HG02970 (cell line): ENCODE results near the gene IFT43.

Experiments used
- ATAC-seq: cut with Tn5 transposase; IDR thresholded peaks from one replicate; pipeline ENCODE4 v1.9.1; 2021; ENCODE audit warnings: mild to moderate bottlenecking, moderate library complexity, moderate number of reproducible peaks; ENCODE audit not compliant: unreplicated experiment, low FRiP score

IFT43 gene

GRCh38 chr14:76067536-76067935 is 82.0 kb downstream of the IFT43 start:
- ATAC-seq: no peak

- no peak for ATAC-seq
These were observed 88.2 kb downstream of the IFT43 start for GRCh38 chr14:76073717-76074116.

- ATAC-seq: no peak
These were observed 91.8 kb downstream of the IFT43 start for GRCh38 chr14:76077340-76077739.

GRCh38 chr14:76078501-76078900 is 92.9 kb downstream of the IFT43 start:
- ATAC-seq: no peak

GRCh38 chr14:76080025-76080424 is 94.5 kb downstream of the IFT43 start:
- no peak for ATAC-seq

- no peak for ATAC-seq
These were observed 94.9 kb downstream of the IFT43 start for GRCh38 chr14:76080471-76080870.

GRCh38 chr14:76081642-76082041 is 96.1 kb downstream of the IFT43 start:
- no peak for ATAC-seq

- ATAC-seq: no peak
These were observed 98.5 kb downstream of the IFT43 start for GRCh38 chr14:76083796-76084765.

- ATAC-seq: no peak
These were observed 99.8 kb downstream of the IFT43 start for GRCh38 chr14:76085358-76085757.

GRCh38 chr14:76086636-76087035 is 101.1 kb downstream of the IFT43 start:
- no peak for ATAC-seq

- ATAC-seq: no peak
These were observed 102.8 kb downstream of the IFT43 start for GRCh38 chr14:76088326-76088725.

- ATAC-seq: no peak
These were observed 103.4 kb downstream of the IFT43 start for GRCh38 chr14:76088771-76089571.

GRCh38 chr14:76089575-76089974 is 104.0 kb downstream of the IFT43 start:
- ATAC-seq: no peak

- no peak for ATAC-seq
These were observed 105.2 kb downstream of the IFT43 start for GRCh38 chr14:76090616-76091391.

GRCh38 chr14:76093077-76093476 is 107.5 kb downstream of the IFT43 start:
- ATAC-seq: no peak

- ATAC-seq: no peak
These were observed 110.7 kb downstream of the IFT43 start for GRCh38 chr14:76096257-76096656.

- ATAC-seq: no peak
These were observed 112.0 kb downstream of the IFT43 start for GRCh38 chr14:76097547-76097946.

- no peak for ATAC-seq
These were observed 112.5 kb downstream of the IFT43 start for GRCh38 chr14:76098047-76098446.

GRCh38 chr14:76098916-76099675 is 113.5 kb downstream of the IFT43 start:
- ATAC-seq: no peak

- ATAC-seq: no peak
These were observed 114.7 kb downstream of the IFT43 start for GRCh38 chr14:76100236-76100635.
